Thoracic aorta (tissue), 2 donors: ENCODE results near the gene RAB33B. TPM values are rescaled to one million over a fixed set of nuclear protein-coding genes. Genes with fewer than 3 reads are reported as not detected.
"Not testable (repeated sequence)": the region's sequence is repeated elsewhere in the genome, so short reads cannot be mapped to it uniquely, and the experiment has no call there.

ENCODE experiments used
- ATAC-seq: fragments of 150-250 bp; one replicate; pipeline ENCODE4 v1.8.0; 2017; ENCODE audit warnings: low read depth; ENCODE audit not compliant: insufficient number of reproducible peaks, low FRiP score
- DNase-seq: peaks from one replicate; pipeline ENCODE4 v3.0.0-alpha.2; 2020; ENCODE audit warnings: low spot score
- H3K27ac ChIP-seq, 2 donors: fragments of 200-600 bp; sonication (generic); 1 replicate in 1 of 2; 2 replicates in 1 of 2; pipeline ENCODE4 v1.5.1; 2016; ENCODE audit warnings: mild to moderate bottlenecking in 2 of 2, moderate library complexity in 2 of 2
- H3K27me3 ChIP-seq: fragments of 200-600 bp; sonication (generic); replicated peaks from 2 replicates; pipeline ENCODE4 v1.6.0; 2016; ENCODE audit warnings: mild to moderate bottlenecking; ENCODE audit not compliant: insufficient read depth
- H3K36me3 ChIP-seq: fragments of 200-600 bp; sonication (generic); one replicate; pipeline ENCODE4 v1.5.1; 2016
- H3K4me1 ChIP-seq, 2 donors: fragments of 200-600 bp; sonication (generic); 1 replicate in 1 of 2; 2 replicates in 1 of 2; pipeline versions ENCODE4 v1.5.1 to v1.6.0; 2016; ENCODE audit warnings: low read depth in 2 of 2, mild to moderate bottlenecking in 1 of 2; ENCODE audit not compliant: control insufficient read depth in 1 of 2
- H3K4me3 ChIP-seq: fragments of 200-600 bp; sonication (generic); 2 replicates; pipeline ENCODE4 v1.5.1; 2016; ENCODE audit warnings: mild to moderate bottlenecking
- H3K9me3 ChIP-seq: fragments of 200-600 bp; sonication (generic); 2 replicates; pipeline ENCODE4 v1.5.1; 2016
- total RNA-seq, 2 donors: library from RNA; depleted of rRNA; stranded (reverse); fragments of >200 nt; gene quantifications; one replicate each; pipeline versions ENCODE4 v1.1.0 to v1.2.3, GENCODE V29; 2016
- TF ChIP-seq, protein P1 (sequence below): fragments of 200-600 bp; sonication (generic); IDR thresholded peaks from one replicate; pipeline ENCODE4 v1.5.1; 2019; ENCODE audit warnings: antibody characterized with exemption

RAB33B gene
- total RNA-seq, 2 donors from 2014 or later, result 8.7 to 14.2 TPM

DNA sequence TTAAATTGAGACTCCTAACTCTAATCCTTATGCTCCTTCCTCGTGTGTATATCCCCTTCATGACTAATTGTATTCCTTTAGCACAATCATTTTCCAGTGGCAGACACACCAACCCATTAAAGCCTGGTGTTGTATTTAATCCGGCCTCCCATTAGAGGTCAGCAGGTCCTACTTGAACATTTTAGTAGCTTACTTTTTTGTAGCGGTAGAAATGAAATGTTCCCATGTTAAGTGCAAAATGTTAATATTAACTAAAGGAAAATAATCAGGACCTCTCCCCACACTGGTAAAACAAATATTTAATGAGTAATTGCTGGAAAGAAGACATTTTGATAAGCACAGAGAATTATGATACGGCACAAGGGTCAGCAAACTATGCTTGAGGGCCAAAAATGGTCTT lies 3.4 kb downstream of the RAB33B start:
- peak overlapping the region in 1 of 2 donors; percentile 25 for H3K27ac ChIP-seq
- TF ChIP-seq, protein P1, sequence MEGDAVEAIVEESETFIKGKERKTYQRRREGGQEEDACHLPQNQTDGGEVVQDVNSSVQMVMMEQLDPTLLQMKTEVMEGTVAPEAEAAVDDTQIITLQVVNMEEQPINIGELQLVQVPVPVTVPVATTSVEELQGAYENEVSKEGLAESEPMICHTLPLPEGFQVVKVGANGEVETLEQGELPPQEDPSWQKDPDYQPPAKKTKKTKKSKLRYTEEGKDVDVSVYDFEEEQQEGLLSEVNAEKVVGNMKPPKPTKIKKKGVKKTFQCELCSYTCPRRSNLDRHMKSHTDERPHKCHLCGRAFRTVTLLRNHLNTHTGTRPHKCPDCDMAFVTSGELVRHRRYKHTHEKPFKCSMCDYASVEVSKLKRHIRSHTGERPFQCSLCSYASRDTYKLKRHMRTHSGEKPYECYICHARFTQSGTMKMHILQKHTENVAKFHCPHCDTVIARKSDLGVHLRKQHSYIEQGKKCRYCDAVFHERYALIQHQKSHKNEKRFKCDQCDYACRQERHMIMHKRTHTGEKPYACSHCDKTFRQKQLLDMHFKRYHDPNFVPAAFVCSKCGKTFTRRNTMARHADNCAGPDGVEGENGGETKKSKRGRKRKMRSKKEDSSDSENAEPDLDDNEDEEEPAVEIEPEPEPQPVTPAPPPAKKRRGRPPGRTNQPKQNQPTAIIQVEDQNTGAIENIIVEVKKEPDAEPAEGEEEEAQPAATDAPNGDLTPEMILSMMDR, result no peak
- no peaks in the 10 kb centered on the region for H3K36me3 ChIP-seq
- DNase-seq (no peak), ATAC-seq (no peak)
- peaks cover 47 to 67% of the 10 kb centered on the region in 2 donors for H3K4me1 ChIP-seq
- no peaks in the 10 kb centered on the region for H3K9me3 ChIP-seq
- peak overlapping the region; percentile 93 for H3K4me3 ChIP-seq
- H3K27me3 ChIP-seq, result no peaks in the 10 kb centered on the region

DNA sequence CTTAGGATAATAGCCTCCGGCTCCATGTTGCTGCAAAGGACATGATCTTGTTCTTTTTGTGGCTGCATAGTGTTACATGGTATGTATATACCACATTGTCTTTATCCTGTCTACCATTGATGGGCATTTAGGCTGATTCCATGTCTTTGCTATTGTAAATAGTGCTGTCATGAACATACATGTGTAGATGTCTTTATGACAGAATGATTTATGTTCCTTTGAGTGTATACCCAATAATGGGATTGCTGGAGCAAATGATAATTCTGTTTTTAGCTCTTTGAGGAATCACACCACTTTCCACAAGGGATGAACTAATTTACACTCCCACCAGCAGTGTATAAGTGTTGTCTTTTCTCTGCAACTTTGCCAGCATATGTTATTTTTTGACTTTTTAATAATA lies 4.6 kb downstream of the RAB33B start:
- TF ChIP-seq, protein P1, result no peak
- no peak overlapping the region for H3K27ac ChIP-seq
- H3K4me3 ChIP-seq, result peak overlapping the region; percentile 16
- no peak for ATAC-seq
- DNase-seq, result no peak
- H3K9me3 ChIP-seq, result no peaks in the 10 kb centered on the region
- H3K36me3 ChIP-seq, result no peaks in the 10 kb centered on the region
- peaks cover 43 to 62% of the 10 kb centered on the region in 2 donors for H3K4me1 ChIP-seq
- H3K27me3 ChIP-seq, result no peaks in the 10 kb centered on the region

DNA sequence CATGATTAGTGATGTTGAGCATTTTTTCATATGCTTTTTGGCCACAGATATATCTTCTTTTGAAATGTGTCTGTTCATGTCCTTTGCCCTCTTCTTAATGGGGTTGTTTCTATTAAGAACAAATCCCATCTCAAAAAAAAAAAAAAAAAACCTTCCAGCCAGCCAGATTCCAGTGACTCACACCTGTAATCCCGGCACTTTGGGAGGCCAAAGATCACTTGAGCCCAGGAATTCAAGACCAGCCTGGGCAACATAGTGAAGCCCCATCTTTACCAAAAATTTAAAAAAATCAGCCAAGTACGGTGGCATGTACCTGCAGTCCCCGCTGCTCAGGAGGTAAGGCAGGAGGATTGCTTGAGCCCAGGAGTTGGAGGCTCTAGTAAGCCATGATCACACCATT lies 5.1 kb downstream of the RAB33B start:
- ATAC-seq (no peak), DNase-seq (no peak)
- H3K27me3 ChIP-seq, result no peaks in the 10 kb centered on the region
- H3K27ac ChIP-seq, result no peak overlapping the region
- no peaks in the 10 kb centered on the region for H3K9me3 ChIP-seq
- no peaks in the 10 kb centered on the region for H3K36me3 ChIP-seq
- peaks cover 43 to 67% of the 10 kb centered on the region in 2 donors for H3K4me1 ChIP-seq
- no peak overlapping the region for H3K4me3 ChIP-seq
- TF ChIP-seq, protein P1, result no peak

DNA sequence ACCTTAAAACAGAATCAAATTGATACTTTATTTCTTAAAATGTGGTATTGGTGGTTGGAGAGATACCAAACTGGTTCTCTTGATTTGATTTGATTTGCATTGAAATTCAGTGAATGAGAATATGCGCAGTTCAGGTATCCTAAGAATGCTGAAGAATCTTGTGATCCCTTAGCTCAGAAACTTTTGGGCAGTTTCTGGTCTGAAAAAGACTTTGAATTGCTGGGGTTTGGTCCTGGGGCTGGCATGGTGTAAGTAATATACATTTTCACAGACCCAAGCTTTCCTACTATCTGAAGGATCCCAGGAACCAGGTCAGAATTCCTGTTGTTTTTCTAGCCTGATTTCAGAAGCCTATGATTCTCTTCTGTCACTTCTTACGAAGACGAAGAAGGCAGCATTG lies 6.6 kb downstream of the RAB33B start:
- no peak for ATAC-seq
- Histone ChIP-seq H3K27ac (peak overlapping the region; percentile 10 to 26), H3K4me1 (peaks cover 43 to 61% of the 10 kb centered on the region in 2 donors), H3K36me3 (no peaks in the 10 kb centered on the region), H3K4me3 (no peak overlapping the region), H3K27me3 (no peaks in the 10 kb centered on the region), H3K9me3 (no peaks in the 10 kb centered on the region)
- TF ChIP-seq, protein P1, result no peak
- DNase-seq, result no peak

DNA sequence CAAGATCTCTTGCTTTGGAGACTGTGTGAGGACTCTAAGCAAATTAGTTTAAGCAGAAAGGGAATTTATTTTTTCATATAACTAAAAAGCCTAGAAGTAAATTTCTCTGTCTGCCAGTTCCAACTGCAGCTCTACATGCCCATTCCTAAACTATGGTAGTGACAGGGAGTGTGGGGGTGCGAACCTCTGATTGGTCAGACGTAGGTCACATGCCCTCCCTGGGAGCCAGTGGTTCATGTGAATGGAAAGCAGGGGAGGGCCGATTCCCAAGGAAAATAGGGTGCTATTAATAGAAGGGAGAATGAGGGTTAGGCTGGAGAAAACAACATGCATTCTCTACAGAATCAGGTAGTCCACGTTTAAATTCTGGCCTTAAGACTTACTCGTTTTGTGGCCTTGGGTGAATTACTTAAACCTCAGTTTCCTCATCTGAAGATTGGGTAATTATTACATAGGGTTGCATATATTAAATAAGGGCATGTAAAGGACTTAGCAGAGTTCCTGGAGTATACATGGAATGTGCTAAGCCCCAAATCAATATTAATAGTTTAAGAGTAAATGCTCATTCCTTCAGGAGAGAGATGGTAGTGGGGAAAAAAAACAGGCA lies 7.2 kb downstream of the RAB33B start:
- H3K9me3 ChIP-seq, result no peaks in the 10 kb centered on the region
- ATAC-seq (no peak), DNase-seq (no peak)
- no peaks in the 10 kb centered on the region for H3K36me3 ChIP-seq
- H3K27ac ChIP-seq, result peak overlapping the region; percentile 10 to 26
- TF ChIP-seq, protein P1, result no peak
- no peaks in the 10 kb centered on the region for H3K27me3 ChIP-seq
- no peak overlapping the region for H3K4me3 ChIP-seq
- H3K4me1 ChIP-seq, result peaks cover 41 to 55% of the 10 kb centered on the region in 2 donors

DNA sequence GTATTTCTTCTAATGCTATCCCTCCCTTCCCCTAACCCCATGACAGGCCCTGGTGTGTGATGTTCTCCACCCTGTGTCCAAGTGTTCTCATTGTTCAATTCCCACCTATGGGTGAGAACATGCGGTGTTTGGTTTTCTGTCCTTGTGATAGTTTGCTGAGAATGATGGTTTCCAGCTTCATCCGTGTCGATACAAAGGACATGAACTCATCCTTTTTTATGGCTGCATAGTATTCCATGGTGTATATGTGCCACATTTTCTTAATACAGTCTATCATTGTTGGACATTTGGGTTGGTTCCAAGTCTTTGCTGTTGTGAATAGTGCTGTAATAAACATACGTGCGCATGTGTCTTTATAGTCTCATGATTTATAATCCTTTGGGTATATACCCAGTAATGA lies 10.6 kb downstream of the RAB33B start:
- peaks cover 12 to 34% of the 10 kb centered on the region in 2 donors for H3K4me1 ChIP-seq
- not testable (repeated sequence) for DNase-seq, ATAC-seq, H3K9me3 ChIP-seq, H3K27me3 ChIP-seq, H3K4me3 ChIP-seq, H3K36me3 ChIP-seq, H3K27ac ChIP-seq
